GM19324 (cell line): ENCODE data around the gene ARF1.

Source experiments
- ATAC-seq: cut with Tn5 transposase; IDR thresholded peaks from one replicate; pipeline ENCODE4 v1.9.1; 2021; ENCODE audit warnings: mild to moderate bottlenecking, moderate library complexity; ENCODE audit not compliant: unreplicated experiment, low FRiP score

ARF1 gene

GRCh38 chr1:228068359-228068758 is 14.1 kb upstream of the ARF1 start:
- no peak for ATAC-seq

- no peak for ATAC-seq
Observed at GRCh38 chr1:228070173-228070572, 12.3 kb upstream of the ARF1 start.

- ATAC-seq, result no peak
Observed at GRCh38 chr1:228070851-228071250, 11.7 kb upstream of the ARF1 start.

GRCh38 chr1:228071839-228072657 is 10.5 kb upstream of the ARF1 start:
- no peak for ATAC-seq

- no peak for ATAC-seq
Observed at GRCh38 chr1:228072658-228073043, 9.9 kb upstream of the ARF1 start.

GRCh38 chr1:228073061-228073856 is 9.2 kb upstream of the ARF1 start:
- ATAC-seq, result no peak

GRCh38 chr1:228073857-228074545 is 8.5 kb upstream of the ARF1 start:
- no peak for ATAC-seq

GRCh38 chr1:228074954-228075730 is 7.4 kb upstream of the ARF1 start:
- no peak for ATAC-seq

- no peak for ATAC-seq
Observed at GRCh38 chr1:228075801-228076271, 6.7 kb upstream of the ARF1 start.

GRCh38 chr1:228076796-228077430 is 5.6 kb upstream of the ARF1 start:
- no peak for ATAC-seq

- no peak for ATAC-seq
Observed at GRCh38 chr1:228077565-228078330, 4.8 kb upstream of the ARF1 start.

- ATAC-seq, result no peak
Observed at GRCh38 chr1:228079013-228079412, 3.5 kb upstream of the ARF1 start.

GRCh38 chr1:228079601-228080263 is 2.8 kb upstream of the ARF1 start:
- no peak for ATAC-seq

GRCh38 chr1:228081144-228081543 is 1.4 kb upstream of the ARF1 start:
- ATAC-seq, result no peak

- ATAC-seq, result peak; percentile 22
Observed at GRCh38 chr1:228081578-228082213, 812 bp upstream of the ARF1 start.

GRCh38 chr1:228082918-228083870 is 686 bp downstream of the ARF1 start:
- ATAC-seq, result peak; percentile 6

GRCh38 chr1:228083871-228084278 is 1.4 kb downstream of the ARF1 start:
- ATAC-seq, result no peak
